BLaER1 treated with 17β-estradiol and CSF1 and Interleukin-3, amounts not matched to agents 10 nM and 100 nM (cell line): Measurements from ENCODE around the gene FAM168A.

Source experiments
- H3K27ac ChIP-seq, 11 experiments: shearing (Covaris generic); formaldehyde crosslinking; 2 replicates each; pipeline ENCODE4 v1.8.1; 2022
- H3K27me3 ChIP-seq, 11 experiments: shearing (Covaris generic); formaldehyde crosslinking; 2 replicates each; pipeline ENCODE4 v1.8.1; 2022
- H3K36me3 ChIP-seq, 11 experiments: shearing (Covaris generic); formaldehyde crosslinking; 2 replicates each; pipeline ENCODE4 v1.8.1; 2022
- H3K4me1 ChIP-seq, 10 experiments: shearing (Covaris generic); formaldehyde crosslinking; 2 replicates each; pipeline ENCODE4 v1.8.1; 2022
- H3K4me2 ChIP-seq, 11 experiments: shearing (Covaris generic); formaldehyde crosslinking; 2 replicates each; pipeline ENCODE4 v1.8.1; 2022
- H3K4me3 ChIP-seq, 10 experiments: shearing (Covaris generic); formaldehyde crosslinking; 2 replicates each; pipeline ENCODE4 v1.8.1; 2022
- H3K9ac ChIP-seq, 11 experiments: shearing (Covaris generic); formaldehyde crosslinking; 2 replicates each; pipeline ENCODE4 v1.8.1; 2022
- H3K9me3 ChIP-seq, 11 experiments: shearing (Covaris generic); formaldehyde crosslinking; replicated peaks in 1 of 11; 2 replicates each; pipeline ENCODE4 v1.8.1; 2022
- H4K20me1 ChIP-seq, 11 experiments: shearing (Covaris generic); formaldehyde crosslinking; 2 replicates each; pipeline ENCODE4 v1.8.1; 2022
- Cebpa-rat ChIP-seq, 11 experiments: shearing (Covaris generic); IDR thresholded peaks; 2 replicates each; pipeline ENCODE4 v1.8.1; 2022

FAM168A gene

GRCh38 chr11:73387594-73388264 lies 210.2 kb downstream of the FAM168A start:
- H3K27ac ChIP-seq = peak overlapping the region; percentile 79 to 99 (median 91)
- peak overlapping the region; percentile 60 to 99 (median 98) for H3K9ac ChIP-seq

GRCh38 chr11:73386546-73386945 lies 211.4 kb downstream of the FAM168A start:
- peak overlapping the region; percentile 89 to 100 (median 97) for H3K4me2 ChIP-seq
- H3K27ac ChIP-seq = peak overlapping the region; percentile 79 to 99 (median 91)
- H3K4me3 ChIP-seq = peak overlapping the region; percentile 14 to 64 (median 49); a peak in 18 of 20 replicates
- peaks cover 12 to 52% (median 18%) of the 10 kb centered on the region in 11 experiments for H3K36me3 ChIP-seq
- no peak for TF ChIP-seq Cebpa-rat (IDR thresholded peaks at IDR 0.05)
- H3K9ac ChIP-seq = peak overlapping the region; percentile 60 to 99 (median 98)
- peaks cover 35 to 100% (median 79%) of the 10 kb centered on the region in 11 experiments for H4K20me1 ChIP-seq
- no peaks in the 10 kb centered on the region for H3K27me3 ChIP-seq
- no peaks in the 10 kb centered on the region for H3K9me3 ChIP-seq
- H3K4me1 ChIP-seq = peaks cover 98 to 100% (median 100%) of the 10 kb centered on the region in 10 experiments

More at GRCh38 chr11:73387594-73388264, 210.2 kb downstream of the FAM168A start:
- H3K4me3 ChIP-seq = peak overlapping the region in 9 of 10 experiments; percentile 28 to 56 (median 42); a peak in 15 of 20 replicates
- no peaks in the 10 kb centered on the region for H3K27me3 ChIP-seq
- H3K9me3 ChIP-seq = no peaks in the 10 kb centered on the region
- H3K36me3 ChIP-seq = peaks cover 20 to 54% (median 30%) of the 10 kb centered on the region in 11 experiments
- peaks cover 46 to 100% (median 79%) of the 10 kb centered on the region in 11 experiments for H4K20me1 ChIP-seq
- H3K4me1 ChIP-seq = peaks cover 98 to 100% (median 100%) of the 10 kb centered on the region in 10 experiments
- TF ChIP-seq Cebpa-rat (IDR thresholded peaks at IDR 0.05) = no peak
- H3K4me2 ChIP-seq = peak overlapping the region; percentile 89 to 100 (median 97)

GRCh38 chr11:73386016-73386415 lies 211.9 kb downstream of the FAM168A start:
- Histone ChIP-seq H3K4me1 (peaks cover 98 to 100% (median 100%) of the 10 kb centered on the region in 10 experiments), H3K9me3 (no peaks in the 10 kb centered on the region), H3K27ac (peak overlapping the region; percentile 79 to 99 (median 91)), H3K4me3 (peak overlapping the region; percentile 14 to 64 (median 49); a peak in 19 of 20 replicates), H3K9ac (peak overlapping the region; percentile 60 to 99 (median 98)), H3K36me3 (peaks cover 7 to 49% (median 13%) of the 10 kb centered on the region in 11 experiments), H4K20me1 (peaks cover 33 to 100% (median 79%) of the 10 kb centered on the region in 11 experiments), H3K4me2 (peak overlapping the region; percentile 89 to 100 (median 97)), H3K27me3 (no peaks in the 10 kb centered on the region)
- no peak for TF ChIP-seq Cebpa-rat (IDR thresholded peaks at IDR 0.05)

- H3K27me3 ChIP-seq = no peaks in the 10 kb centered on the region
- H3K9ac ChIP-seq = peak overlapping the region; percentile 60 to 99 (median 98)
- H3K4me2 ChIP-seq = peak overlapping the region; percentile 89 to 100 (median 97)
- H3K27ac ChIP-seq = peak overlapping the region; percentile 79 to 99 (median 91)
- H3K4me1 ChIP-seq = peaks cover 98 to 100% (median 100%) of the 10 kb centered on the region in 10 experiments
- H4K20me1 ChIP-seq = peaks cover 32 to 100% (median 79%) of the 10 kb centered on the region in 11 experiments
- no peaks in the 10 kb centered on the region for H3K9me3 ChIP-seq
- H3K36me3 ChIP-seq = peaks cover 0 to 42% (median 6%) of the 10 kb centered on the region in 11 experiments; a peak in 11 of 22 replicates
- peak overlapping the region; percentile 17 to 100 (median 49); a peak in 17 of 20 replicates for H3K4me3 ChIP-seq
- no peak for TF ChIP-seq Cebpa-rat (IDR thresholded peaks at IDR 0.05)
Measured at GRCh38 chr11:73384872-73385689, 212.8 kb downstream of the FAM168A start.

GRCh38 chr11:73384531-73384871 lies 213.4 kb downstream of the FAM168A start:
- H3K4me1 ChIP-seq = peaks cover 98 to 100% (median 100%) of the 10 kb centered on the region in 10 experiments
- TF ChIP-seq Cebpa-rat (IDR thresholded peaks at IDR 0.05) = no peak
- H3K4me2 ChIP-seq = peak overlapping the region; percentile 89 to 100 (median 96)
- peaks cover 0 to 42% (median 6%) of the 10 kb centered on the region in 11 experiments; a peak in 12 of 22 replicates for H3K36me3 ChIP-seq
- no peaks in the 10 kb centered on the region for H3K27me3 ChIP-seq
- peak overlapping the region; percentile 79 to 99 (median 91) for H3K27ac ChIP-seq
- H3K9me3 ChIP-seq = no peaks in the 10 kb centered on the region
- peak overlapping the region; percentile 60 to 99 (median 98); a peak in 20 of 22 replicates for H3K9ac ChIP-seq
- H3K4me3 ChIP-seq = peak overlapping the region in 7 of 10 experiments; percentile 3 to 100 (median 14); a peak in 7 of 20 replicates
- peaks cover 32 to 100% (median 79%) of the 10 kb centered on the region in 11 experiments for H4K20me1 ChIP-seq

- H3K9ac ChIP-seq = peak overlapping the region; percentile 60 to 99 (median 99); a peak in 20 of 22 replicates
- peak overlapping the region in 4 of 10 experiments; percentile 3 to 100 (median 28); a peak in 6 of 20 replicates for H3K4me3 ChIP-seq
- H4K20me1 ChIP-seq = peaks cover 32 to 100% (median 79%) of the 10 kb centered on the region in 11 experiments; a peak in 21 of 22 replicates
Measured at GRCh38 chr11:73384125-73384441, 213.8 kb downstream of the FAM168A start.

GRCh38 chr11:73383249-73384124 lies 214.4 kb downstream of the FAM168A start:
- peak overlapping the region; percentile 79 to 99 (median 91) for H3K27ac ChIP-seq
- peak overlapping the region; percentile 60 to 99 (median 99) for H3K9ac ChIP-seq
- H3K27me3 ChIP-seq = no peaks in the 10 kb centered on the region
- H3K9me3 ChIP-seq = no peaks in the 10 kb centered on the region
- no peak for TF ChIP-seq Cebpa-rat (IDR thresholded peaks at IDR 0.05)
- H3K4me1 ChIP-seq = peaks cover 98 to 100% (median 100%) of the 10 kb centered on the region in 10 experiments
- H4K20me1 ChIP-seq = peaks cover 33 to 100% (median 79%) of the 10 kb centered on the region in 11 experiments; a peak in 21 of 22 replicates
- peaks cover 0 to 42% (median 6%) of the 10 kb centered on the region in 11 experiments; a peak in 10 of 22 replicates for H3K36me3 ChIP-seq
- H3K4me2 ChIP-seq = peak overlapping the region; percentile 89 to 100 (median 96)
- H3K4me3 ChIP-seq = peak overlapping the region; percentile 1 to 100 (median 16); a peak in 10 of 20 replicates

More at GRCh38 chr11:73384125-73384441, 213.8 kb downstream of the FAM168A start:
- peak overlapping the region; percentile 89 to 100 (median 96) for H3K4me2 ChIP-seq
- H3K27ac ChIP-seq = peak overlapping the region; percentile 79 to 99 (median 91)
- H3K4me1 ChIP-seq = peaks cover 98 to 100% (median 100%) of the 10 kb centered on the region in 10 experiments
- H3K36me3 ChIP-seq = peaks cover 0 to 42% (median 6%) of the 10 kb centered on the region in 11 experiments; a peak in 10 of 22 replicates
- no peaks in the 10 kb centered on the region for H3K9me3 ChIP-seq
- H3K27me3 ChIP-seq = no peaks in the 10 kb centered on the region
- no peak for TF ChIP-seq Cebpa-rat (IDR thresholded peaks at IDR 0.05)
